Central memory CD4-positive, alpha-beta T cell (primary cell): Measurements from ENCODE around the gene GOSR1.
"Not testable (repeated sequence)": the region's sequence is repeated elsewhere in the genome, so short reads cannot be mapped to it uniquely, and the experiment has no call there.

Experiments used
- DNase-seq: peaks from one replicate; pipeline ENCODE4 v3.0.0; 2022

Gene GOSR1

GRCh38 chr17:30506481-30506880 lies 29.3 kb downstream of the GOSR1 start:
- DNase-seq = no peak

GRCh38 chr17:30513346-30513745 lies 36.1 kb downstream of the GOSR1 start:
- DNase-seq = no peak

- DNase-seq = no peak
These were observed 37.8 kb downstream of the GOSR1 start for GRCh38 chr17:30514895-30515596.

GRCh38 chr17:30517786-30518185 lies 40.6 kb downstream of the GOSR1 start:
- no peak for DNase-seq

GRCh38 chr17:30519166-30519565 lies 42.0 kb downstream of the GOSR1 start:
- DNase-seq = no peak

GRCh38 chr17:30519707-30520106 lies 42.5 kb downstream of the GOSR1 start:
- no peak for DNase-seq

GRCh38 chr17:30520436-30520835 lies 43.2 kb downstream of the GOSR1 start:
- DNase-seq = no peak

- no peak for DNase-seq
These were observed 43.7 kb downstream of the GOSR1 start for GRCh38 chr17:30520882-30521281.

- DNase-seq = no peak
These were observed 44.6 kb downstream of the GOSR1 start for GRCh38 chr17:30521766-30522165.

GRCh38 chr17:30523236-30523635 lies 46.0 kb downstream of the GOSR1 start:
- DNase-seq = not testable (repeated sequence)

GRCh38 chr17:30524847-30525246 lies 47.6 kb downstream of the GOSR1 start:
- no peak for DNase-seq

GRCh38 chr17:30526401-30526800 lies 49.2 kb downstream of the GOSR1 start:
- no peak for DNase-seq

- not testable (repeated sequence) for DNase-seq
These were observed 51.5 kb downstream of the GOSR1 start for GRCh38 chr17:30528701-30529100.

GRCh38 chr17:30530346-30531025 lies 53.3 kb downstream of the GOSR1 start:
- DNase-seq = no peak

GRCh38 chr17:30532871-30533270 lies 55.7 kb downstream of the GOSR1 start:
- DNase-seq = no peak

- DNase-seq = no peak
These were observed 57.1 kb downstream of the GOSR1 start for GRCh38 chr17:30534298-30534697.

GRCh38 chr17:30534938-30535921 lies 58.0 kb downstream of the GOSR1 start:
- DNase-seq = no peak

- not testable (repeated sequence) for DNase-seq
These were observed 59.6 kb downstream of the GOSR1 start for GRCh38 chr17:30536846-30537245.

- DNase-seq = not testable (repeated sequence)
These were observed 60.5 kb downstream of the GOSR1 start for GRCh38 chr17:30537667-30538066.

- DNase-seq = no peak
These were observed 64.6 kb downstream of the GOSR1 start for GRCh38 chr17:30541802-30542201.

- DNase-seq = no peak
These were observed 66.2 kb downstream of the GOSR1 start for GRCh38 chr17:30543456-30543855.

- DNase-seq = no peak
These were observed 67.8 kb downstream of the GOSR1 start for GRCh38 chr17:30545024-30545423.
